GM12864 (cell line): Measurements from ENCODE around the gene DCTPP1.
A peak's percentile ranks its signal among the peaks of the same experiment; 100 is the strongest.
"Not testable (repeated sequence)": the region's sequence is repeated elsewhere in the genome, so short reads cannot be mapped to it uniquely, and the experiment has no call there.

Source experiments
- DNase-seq: peaks from one replicate; pipeline ENCODE4 v3.0.0-alpha.2; 2011; ENCODE audit warnings: low read depth
- H3K4me3 ChIP-seq: 2 replicates; pipeline ENCODE4 v1.5.1; 2011; ENCODE audit warnings: mild to moderate bottlenecking, low read depth, low read length, control low read depth
- CTCF ChIP-seq: IDR thresholded peaks from 2 replicates; pipeline ENCODE4 v1.5.1; 2011; ENCODE audit warnings: low read depth, mild to moderate bottlenecking, moderate library complexity, low read length, control low read depth, inconsistent platforms; ENCODE audit errors: missing control alignments

Gene DCTPP1

GRCh38 chr16:30472328-30472942 lies 42.6 kb upstream of the DCTPP1 start, which contains the start of gene ITGAL:
Gene ITGAL, plus strand, starts transcription at chr16:30472742. Its CDS starts 96 bp downstream, at chr16:30472838.
- peak within 1 kb of the TSS; percentile 65 for H3K4me3 ChIP-seq
- TF ChIP-seq CTCF = no peak
- DNase-seq = peak; percentile 90

GRCh38 chr16:30470632-30470995 lies 40.8 kb upstream of the DCTPP1 start:
- H3K4me3 ChIP-seq = no peak overlapping the region
- TF ChIP-seq CTCF = no peak
- DNase-seq = no peak

- DNase-seq = no peak
- no peak overlapping the region for H3K4me3 ChIP-seq
- no peak for TF ChIP-seq CTCF
Observed at GRCh38 chr16:30470170-30470512, 40.3 kb upstream of the DCTPP1 start.

GRCh38 chr16:30464078-30464477 lies 34.2 kb upstream of the DCTPP1 start:
- no peak for TF ChIP-seq CTCF
- no peak for DNase-seq
- H3K4me3 ChIP-seq = no peak overlapping the region

- H3K4me3 ChIP-seq, DNase-seq: not testable (repeated sequence)
Observed at GRCh38 chr16:30461426-30461825, 31.6 kb upstream of the DCTPP1 start.

GRCh38 chr16:30459456-30459855 lies 29.6 kb upstream of the DCTPP1 start:
- no peak for TF ChIP-seq CTCF
- no peak for DNase-seq
- peak overlapping the region; percentile 8; the same call in 1 of the 2 replicates for H3K4me3 ChIP-seq

- no peak for TF ChIP-seq CTCF
- DNase-seq = peak; percentile 96
- peak overlapping the region; percentile 8; the same call in 1 of the 2 replicates for H3K4me3 ChIP-seq
Observed at GRCh38 chr16:30458561-30459394, 28.9 kb upstream of the DCTPP1 start.
